ENCODE data around the gene IQCF6.

IQCF6 gene

DNA sequence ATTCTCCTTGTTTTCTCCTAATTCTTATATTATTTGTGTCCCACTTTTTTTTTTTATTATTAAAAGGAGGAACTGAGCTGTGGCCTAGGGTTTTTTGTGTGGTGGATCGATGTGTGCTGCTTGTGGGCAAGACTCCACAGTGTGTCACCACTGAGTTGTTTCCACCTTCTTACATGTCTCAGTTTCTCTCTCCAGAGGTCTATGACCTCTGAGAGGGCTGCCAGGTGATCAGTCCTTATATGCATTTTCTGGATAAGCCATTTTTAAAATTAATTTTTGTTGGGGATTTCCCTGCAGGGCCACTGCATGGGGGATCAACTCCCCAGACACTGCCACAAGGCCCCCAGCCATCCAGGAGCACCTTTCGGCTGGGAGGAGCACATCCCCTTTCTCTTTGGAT lies 27.8 kb downstream of the IQCF6 start:
- H2AFZ ChIP-seq (ENCODE audit: low read length), result no peak overlapping the region
- H3K4me1 ChIP-seq (ENCODE audit: insufficient read depth, low read length, poor library complexity, severe bottlenecking), result no peaks in the 10 kb centered on the region
- no peak overlapping the region for H3K4me2 ChIP-seq (ENCODE audit: low read depth, low read length, poor library complexity, severe bottlenecking)
- H3K36me3 ChIP-seq (ENCODE audit: insufficient read depth, low read length), result no peaks in the 10 kb centered on the region
- TF ChIP-seq, protein P1, sequence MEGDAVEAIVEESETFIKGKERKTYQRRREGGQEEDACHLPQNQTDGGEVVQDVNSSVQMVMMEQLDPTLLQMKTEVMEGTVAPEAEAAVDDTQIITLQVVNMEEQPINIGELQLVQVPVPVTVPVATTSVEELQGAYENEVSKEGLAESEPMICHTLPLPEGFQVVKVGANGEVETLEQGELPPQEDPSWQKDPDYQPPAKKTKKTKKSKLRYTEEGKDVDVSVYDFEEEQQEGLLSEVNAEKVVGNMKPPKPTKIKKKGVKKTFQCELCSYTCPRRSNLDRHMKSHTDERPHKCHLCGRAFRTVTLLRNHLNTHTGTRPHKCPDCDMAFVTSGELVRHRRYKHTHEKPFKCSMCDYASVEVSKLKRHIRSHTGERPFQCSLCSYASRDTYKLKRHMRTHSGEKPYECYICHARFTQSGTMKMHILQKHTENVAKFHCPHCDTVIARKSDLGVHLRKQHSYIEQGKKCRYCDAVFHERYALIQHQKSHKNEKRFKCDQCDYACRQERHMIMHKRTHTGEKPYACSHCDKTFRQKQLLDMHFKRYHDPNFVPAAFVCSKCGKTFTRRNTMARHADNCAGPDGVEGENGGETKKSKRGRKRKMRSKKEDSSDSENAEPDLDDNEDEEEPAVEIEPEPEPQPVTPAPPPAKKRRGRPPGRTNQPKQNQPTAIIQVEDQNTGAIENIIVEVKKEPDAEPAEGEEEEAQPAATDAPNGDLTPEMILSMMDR (conservative IDR thresholded peaks at IDR 0.05; ENCODE audit: low read length), result no peak
- TF ChIP-seq EZH2phosphoT487 (IDR thresholded peaks at IDR 0.05; ENCODE audit: borderline replicate concordance), result no peak
- H3K9me3 ChIP-seq (ENCODE audit: insufficient read depth, low read depth, low read length), result no peaks in the 10 kb centered on the region
- no peaks in the 10 kb centered on the region for H3K79me2 ChIP-seq (ENCODE audit: insufficient read depth, low read length)
- no peak overlapping the region for H3K4me3 ChIP-seq (ENCODE audit: low read length, poor library complexity, severe bottlenecking)
- no peaks in the 10 kb centered on the region for H4K20me1 ChIP-seq (ENCODE audit: insufficient read depth, low read length, poor library complexity, severe bottlenecking)
- no peak overlapping the region for H3K9ac ChIP-seq (ENCODE audit: low read depth, low read length, poor library complexity, severe bottlenecking)
- H3F3A ChIP-seq (ENCODE audit: low read depth), result no peaks in the 10 kb centered on the region
- H3K9me2 ChIP-seq (replicated peaks; ENCODE audit: low read depth, low read length), result no peaks in the 10 kb centered on the region
- no peaks in the 10 kb centered on the region for H3K27me3 ChIP-seq (ENCODE audit: insufficient read depth, low read length, poor library complexity, severe bottlenecking)

- Histone ChIP-seq H4K20me1 (ENCODE audit: insufficient read depth, low read length, poor library complexity, severe bottlenecking) (no peaks in the 10 kb centered on the region), H3K4me2 (ENCODE audit: low read depth, low read length, poor library complexity, severe bottlenecking) (no peak overlapping the region), H3K9me3 (ENCODE audit: insufficient read depth, low read depth, low read length) (no peaks in the 10 kb centered on the region), H3K9me2 (replicated peaks; ENCODE audit: low read depth, low read length) (no peaks in the 10 kb centered on the region), H3K79me2 (ENCODE audit: insufficient read depth, low read length) (no peaks in the 10 kb centered on the region), H3K9ac (ENCODE audit: low read depth, low read length, poor library complexity, severe bottlenecking) (no peak overlapping the region), H2AFZ (ENCODE audit: low read length) (no peak overlapping the region), H3K27me3 (ENCODE audit: insufficient read depth, low read length, poor library complexity, severe bottlenecking) (no peaks in the 10 kb centered on the region), H3F3A (ENCODE audit: low read depth) (no peaks in the 10 kb centered on the region), H3K4me3 (ENCODE audit: low read length, poor library complexity, severe bottlenecking) (no peak overlapping the region), H3K4me1 (ENCODE audit: insufficient read depth, low read length, poor library complexity, severe bottlenecking) (no peaks in the 10 kb centered on the region), H3K36me3 (ENCODE audit: insufficient read depth, low read length) (no peaks in the 10 kb centered on the region)
- TF ChIP-seq, protein P1 (conservative IDR thresholded peaks at IDR 0.05; ENCODE audit: low read length), result no peak
- TF ChIP-seq EZH2phosphoT487 (IDR thresholded peaks at IDR 0.05; ENCODE audit: borderline replicate concordance), result no peak
Measured at GRCh38 chr3:51750878-51751277, 28.2 kb downstream of the IQCF6 start.

DNA sequence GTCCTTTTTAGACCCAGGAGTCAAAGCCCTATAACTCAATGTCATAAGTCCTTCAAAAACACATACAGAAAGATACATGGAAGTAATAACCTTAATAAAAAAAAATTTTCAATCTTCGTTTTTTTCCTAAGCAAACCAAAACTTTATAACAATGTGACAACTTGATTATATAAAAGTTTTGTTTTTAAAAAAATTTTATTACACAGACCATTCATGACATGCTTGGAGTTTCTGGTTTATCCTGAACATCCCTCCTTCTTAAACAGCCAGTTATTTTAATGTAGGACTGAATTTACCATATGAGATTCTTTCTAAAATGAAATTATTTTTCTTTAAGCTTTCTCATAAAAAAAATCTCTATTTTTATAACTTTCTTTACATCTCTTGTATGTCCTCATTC lies 30.7 kb downstream of the IQCF6 start:
- Histone ChIP-seq H3K4me1 (ENCODE audit: insufficient read depth, low read length, poor library complexity, severe bottlenecking) (no peaks in the 10 kb centered on the region), H3K4me2 (ENCODE audit: low read depth, low read length, poor library complexity, severe bottlenecking) (no peak overlapping the region), H3K4me3 (ENCODE audit: low read length, poor library complexity, severe bottlenecking) (no peak overlapping the region), H3K9me3 (ENCODE audit: insufficient read depth, low read depth, low read length) (no peaks in the 10 kb centered on the region), H2AFZ (ENCODE audit: low read length) (no peak overlapping the region), H3K36me3 (ENCODE audit: insufficient read depth, low read length) (no peaks in the 10 kb centered on the region), H3K9me2 (replicated peaks; ENCODE audit: low read depth, low read length) (no peaks in the 10 kb centered on the region), H4K20me1 (ENCODE audit: insufficient read depth, low read length, poor library complexity, severe bottlenecking) (no peaks in the 10 kb centered on the region), H3F3A (ENCODE audit: low read depth) (no peaks in the 10 kb centered on the region), H3K9ac (ENCODE audit: low read depth, low read length, poor library complexity, severe bottlenecking) (no peak overlapping the region), H3K27me3 (ENCODE audit: insufficient read depth, low read length, poor library complexity, severe bottlenecking) (no peaks in the 10 kb centered on the region), H3K79me2 (ENCODE audit: insufficient read depth, low read length) (no peaks in the 10 kb centered on the region)
- TF ChIP-seq, protein P1 (conservative IDR thresholded peaks at IDR 0.05; ENCODE audit: low read length), result no peak
- no peak for TF ChIP-seq EZH2phosphoT487 (IDR thresholded peaks at IDR 0.05; ENCODE audit: borderline replicate concordance)
